22Rv1 (cell line): ENCODE measurements around the gene ZNF83.

Experiments used
- CTCF ChIP-seq: fragments of 450-650 bp; IDR thresholded peaks from 2 replicates; pipeline ENCODE4 v1.5.1; 2017; ENCODE audit warnings: mild to moderate bottlenecking
- ZFX ChIP-seq: fragments of 450-650 bp; IDR thresholded peaks from 2 replicates; pipeline ENCODE4 v1.6.1; 2017; ENCODE audit warnings: antibody characterized with exemption, borderline replicate concordance

- no peak for TF ChIP-seq CTCF
- TF ChIP-seq ZFX, result no peak
These were observed 28.4 kb upstream of the ZNF83 start for GRCh38 chr19:52666506-52666905.
